Bronchus fibroblast of lung (primary cell): ENCODE measurements around the gene C1QTNF6. TPM values are rescaled to one million over a fixed set of nuclear protein-coding genes. Genes with fewer than 3 reads are reported as not detected.

ENCODE experiments used
- total RNA-seq: library from RNA; depleted of rRNA; stranded (reverse); fragments of >200 nt; gene quantifications from 2 replicates; pipeline ENCODE4 v1.2.3, GENCODE V29; 2015

C1QTNF6 gene
- 3.6 and 4.2 TPM in 2 replicates for total RNA-seq

DNA sequence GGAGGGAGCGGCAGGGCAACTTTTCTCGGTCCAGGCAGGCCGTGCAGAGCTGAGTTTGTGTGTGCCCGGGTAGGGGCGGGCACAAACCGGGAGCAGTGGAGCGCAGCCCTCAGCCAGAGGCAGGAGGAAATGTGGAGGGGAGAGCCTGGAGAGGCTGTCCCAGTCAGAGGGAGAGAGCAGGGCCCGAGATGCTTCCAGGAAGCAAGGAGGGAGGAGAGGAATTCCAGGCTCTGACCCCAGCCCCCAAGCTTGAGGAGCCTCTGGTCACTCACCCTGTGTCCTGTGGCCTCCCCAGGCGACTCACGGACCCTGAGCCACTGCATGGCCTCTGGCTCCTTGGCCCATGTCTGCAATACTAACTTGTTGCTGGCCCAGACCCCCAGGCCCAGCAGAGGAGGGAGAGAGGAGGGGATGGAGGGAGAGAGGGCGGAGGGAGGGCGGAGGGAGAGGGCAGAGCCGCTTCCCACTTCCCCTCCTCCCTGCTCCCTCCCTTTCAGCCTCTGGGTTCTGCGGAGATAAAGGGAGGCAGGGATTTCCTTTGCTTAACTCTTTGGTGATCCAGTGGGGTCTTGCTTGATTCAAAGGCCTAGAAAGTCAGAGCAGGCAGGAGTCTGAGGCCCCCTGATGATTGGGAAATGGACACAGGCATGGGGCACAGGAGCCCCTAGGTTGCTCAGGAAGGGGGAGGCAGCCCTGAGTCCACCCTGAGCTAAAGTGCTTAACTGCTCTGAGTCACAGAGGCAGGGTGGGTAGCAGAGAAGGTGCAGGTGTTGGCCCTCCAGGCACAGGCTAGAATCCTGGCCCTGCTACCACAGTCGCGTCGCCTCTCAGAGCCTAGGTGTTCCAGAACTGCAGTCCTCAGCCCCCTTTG is at the start of gene C1QTNF6:
Gene C1QTNF6 (minus strand): TSS at position 357 of the 871 bp plus-strand sequence. CDS start 34 bp downstream, at position 323.

GRCh38 chr22:37212174-37212906 is 24.3 kb upstream of the C1QTNF6 start, which contains the start of gene SSTR3:
Gene SSTR3, minus strand, starts transcription at chr22:37212477. Its CDS starts 4,674 bp downstream, at chr22:37207803.

Other genes with a start within 250 kb of the C1QTNF6 start
- 42.5 and 44.3 TPM in 2 replicates for gene TST, start 168.8 kb downstream of the C1QTNF6 start, total RNA-seq
- 141 and 148 TPM in 2 replicates for gene MPST, start 168.5 kb downstream of the C1QTNF6 start, total RNA-seq
- gene KCTD17, start 136.5 kb downstream of the C1QTNF6 start, total RNA-seq, result 29.8 and 30.5 TPM in 2 replicates
- not detected in 2 replicates for gene TMPRSS6, start 78.5 kb downstream of the C1QTNF6 start, total RNA-seq
- gene IL2RB, start 38.3 kb downstream of the C1QTNF6 start, total RNA-seq, result 0.89 TPM in 1 of 2 replicates, not detected in the other
- gene SSTR3, start 24.2 kb upstream of the C1QTNF6 start, total RNA-seq, result not detected in 2 replicates
- gene RAC2, start 56.0 kb upstream of the C1QTNF6 start, total RNA-seq, result 47.1 and 55.3 TPM in 2 replicates
- 0.15 and 0.17 TPM in 2 replicates for gene CYTH4, start 94.3 kb upstream of the C1QTNF6 start, total RNA-seq
- gene ELFN2, start 239.2 kb upstream of the C1QTNF6 start, total RNA-seq, result 1.3 TPM in 2 replicates